ENCODE data around the gene SNAPIN. TPM values are rescaled to one million over a fixed set of nuclear protein-coding genes. Genes with fewer than 3 reads are reported as not detected.

Gene SNAPIN
- polyA plus RNA-seq, 1 donor (not counting 4 experiments of a cell fraction or from before 2014, with no cell fraction given) = 49.4 TPM

DNA sequence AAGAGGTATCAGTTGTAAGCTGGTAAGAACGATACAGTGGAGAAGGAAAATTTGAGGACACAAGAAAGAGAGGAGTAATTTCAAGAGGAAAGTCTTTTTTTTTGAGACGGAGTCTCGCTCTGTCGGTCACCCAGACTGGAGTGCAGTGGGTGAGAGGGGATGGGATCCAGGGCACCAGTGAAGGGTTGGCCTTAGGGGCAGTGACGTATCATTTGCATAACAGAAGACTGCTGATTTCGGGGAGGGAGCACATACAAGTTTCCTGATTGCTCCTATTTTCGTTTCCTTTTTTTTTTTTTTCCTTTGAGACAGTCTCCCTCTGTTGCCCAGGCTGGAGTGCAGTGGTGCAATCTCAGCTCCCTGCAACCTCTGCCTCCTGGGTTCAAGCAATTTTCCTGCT is 35.4 kb upstream of the SNAPIN start:
- dilution Hi-C loops (cut with MboI; ENCODE audit: extremely low pct_ligation_motif_present, low sequenced_read_pairs) = no loop called here
- peaks cover 19% of the 10 kb centered on the region for H3K4me1 ChIP-seq (ENCODE audit: control insufficient read depth, extremely low read depth, insufficient read depth, low read length)
- no peak overlapping the region for H2AFZ ChIP-seq (ENCODE audit: control insufficient read depth, low read length)
- no peak overlapping the region for H3K9ac ChIP-seq (ENCODE audit: control insufficient read depth, extremely low read depth, insufficient read depth, low read length)
- H3K9me3 ChIP-seq (ENCODE audit: control insufficient read depth, low read depth, low read length) = no peaks in the 10 kb centered on the region
- H3K27me3 ChIP-seq (ENCODE audit: control insufficient read depth, extremely low read depth, insufficient read depth, low read length) = no peaks in the 10 kb centered on the region
- H3K27ac ChIP-seq (ENCODE audit: control insufficient read depth, insufficient read depth, low read length) = no peak overlapping the region
- H3K4me2 ChIP-seq (ENCODE audit: control insufficient read depth, extremely low read depth, insufficient read depth, low read depth, low read length) = no peak overlapping the region
- no peak for DNase-seq (ENCODE audit: low read depth, low spot score)
- FAIRE-seq = no peak
- H4K20me1 ChIP-seq (ENCODE audit: control insufficient read depth, extremely low read depth, insufficient read depth, low read length) = no peaks in the 10 kb centered on the region
- no peak overlapping the region for H3K4me3 ChIP-seq (ENCODE audit: control insufficient read depth in 2 of 3, extremely low read depth in 1 of 3, insufficient read depth in 2 of 3, low read depth in 1 of 3, low read length in 3 of 3)
- no peak for TF ChIP-seq EZH2 (IDR thresholded peaks at IDR 0.05; ENCODE audit: low read length)
- TF ChIP-seq, protein P1, sequence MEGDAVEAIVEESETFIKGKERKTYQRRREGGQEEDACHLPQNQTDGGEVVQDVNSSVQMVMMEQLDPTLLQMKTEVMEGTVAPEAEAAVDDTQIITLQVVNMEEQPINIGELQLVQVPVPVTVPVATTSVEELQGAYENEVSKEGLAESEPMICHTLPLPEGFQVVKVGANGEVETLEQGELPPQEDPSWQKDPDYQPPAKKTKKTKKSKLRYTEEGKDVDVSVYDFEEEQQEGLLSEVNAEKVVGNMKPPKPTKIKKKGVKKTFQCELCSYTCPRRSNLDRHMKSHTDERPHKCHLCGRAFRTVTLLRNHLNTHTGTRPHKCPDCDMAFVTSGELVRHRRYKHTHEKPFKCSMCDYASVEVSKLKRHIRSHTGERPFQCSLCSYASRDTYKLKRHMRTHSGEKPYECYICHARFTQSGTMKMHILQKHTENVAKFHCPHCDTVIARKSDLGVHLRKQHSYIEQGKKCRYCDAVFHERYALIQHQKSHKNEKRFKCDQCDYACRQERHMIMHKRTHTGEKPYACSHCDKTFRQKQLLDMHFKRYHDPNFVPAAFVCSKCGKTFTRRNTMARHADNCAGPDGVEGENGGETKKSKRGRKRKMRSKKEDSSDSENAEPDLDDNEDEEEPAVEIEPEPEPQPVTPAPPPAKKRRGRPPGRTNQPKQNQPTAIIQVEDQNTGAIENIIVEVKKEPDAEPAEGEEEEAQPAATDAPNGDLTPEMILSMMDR (optimal IDR thresholded peaks at IDR 0.05 in 1 of 3, IDR thresholded peaks at IDR 0.05 in 1 of 3, conservative IDR thresholded peaks at IDR 0.05 in 1 of 3; ENCODE audit: extremely low read depth in 1 of 3, insufficient read depth in 2 of 3, low read length in 3 of 3) = no peak
- H3K79me2 ChIP-seq (ENCODE audit: control insufficient read depth, insufficient read depth, low read length) = peaks cover 17% of the 10 kb centered on the region
- H3K36me3 ChIP-seq (ENCODE audit: control insufficient read depth in 2 of 2, extremely low read depth in 1 of 2, insufficient read depth in 2 of 2, low read length in 2 of 2) = peaks cover 13 to 28% of the 10 kb centered on the region in 2 experiments
- peaks cover 6% of the 10 kb centered on the region for H3K9me1 ChIP-seq (ENCODE audit: control insufficient read depth, extremely low read depth, insufficient read depth, low read length)

DNA sequence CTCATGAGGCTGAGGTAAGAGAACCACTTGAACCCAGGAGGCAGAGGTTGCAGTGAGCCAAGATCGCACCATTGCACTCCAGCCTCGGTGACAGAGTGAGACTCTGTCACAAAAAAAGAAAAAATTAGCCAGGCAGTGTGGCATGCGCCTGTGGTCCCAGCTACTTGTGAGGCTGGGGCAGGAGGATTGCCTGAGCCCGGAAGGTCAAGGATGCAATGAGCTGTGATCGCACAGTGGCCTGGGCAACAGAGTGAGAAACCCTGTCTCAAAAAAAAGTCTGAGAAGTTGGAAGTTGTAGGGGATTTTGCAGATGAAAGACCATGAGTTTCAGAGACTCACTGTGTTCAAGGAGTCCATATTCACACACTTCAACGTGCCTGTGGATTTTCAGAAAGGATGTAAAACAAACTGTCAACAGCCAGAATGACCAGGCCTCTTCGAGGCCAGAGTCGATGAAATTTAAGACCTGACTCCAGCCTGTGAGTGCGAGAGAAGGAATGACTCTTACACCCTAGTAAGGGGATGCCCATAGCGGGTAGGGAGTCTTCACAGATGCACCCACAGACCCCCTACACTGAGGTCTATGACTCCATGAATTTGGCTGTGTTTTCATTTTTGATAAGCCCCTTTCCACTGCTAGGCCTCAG is 33.4 kb upstream of the SNAPIN start:
- no peak overlapping the region for H3K27ac ChIP-seq (ENCODE audit: control insufficient read depth, insufficient read depth, low read length)
- H3K36me3 ChIP-seq (ENCODE audit: control insufficient read depth in 2 of 2, extremely low read depth in 1 of 2, insufficient read depth in 2 of 2, low read length in 2 of 2) = peaks cover 11 to 22% of the 10 kb centered on the region in 2 experiments
- no peak overlapping the region for H3K4me3 ChIP-seq (ENCODE audit: control insufficient read depth in 2 of 3, extremely low read depth in 1 of 3, insufficient read depth in 2 of 3, low read depth in 1 of 3, low read length in 3 of 3)

More for the DNA sequence above, 33.4 kb upstream of the SNAPIN start:
- no peak for FAIRE-seq
- Histone ChIP-seq H3K27me3 (ENCODE audit: control insufficient read depth, extremely low read depth, insufficient read depth, low read length) (no peaks in the 10 kb centered on the region), H3K9ac (ENCODE audit: control insufficient read depth, extremely low read depth, insufficient read depth, low read length) (no peak overlapping the region), H3K9me1 (ENCODE audit: control insufficient read depth, extremely low read depth, insufficient read depth, low read length) (peaks cover 6% of the 10 kb centered on the region), H4K20me1 (ENCODE audit: control insufficient read depth, extremely low read depth, insufficient read depth, low read length) (no peaks in the 10 kb centered on the region), H3K9me3 (ENCODE audit: control insufficient read depth, low read depth, low read length) (no peaks in the 10 kb centered on the region), H3K4me2 (ENCODE audit: control insufficient read depth, extremely low read depth, insufficient read depth, low read depth, low read length) (no peak overlapping the region), H3K4me1 (ENCODE audit: control insufficient read depth, extremely low read depth, insufficient read depth, low read length) (peaks cover 19% of the 10 kb centered on the region), H3K79me2 (ENCODE audit: control insufficient read depth, insufficient read depth, low read length) (peaks cover 17% of the 10 kb centered on the region), H2AFZ (ENCODE audit: control insufficient read depth, low read length) (no peak overlapping the region)
- no peak for TF ChIP-seq EZH2 (IDR thresholded peaks at IDR 0.05; ENCODE audit: low read length)
- TF ChIP-seq, protein P1 (optimal IDR thresholded peaks at IDR 0.05 in 1 of 3, IDR thresholded peaks at IDR 0.05 in 1 of 3, conservative IDR thresholded peaks at IDR 0.05 in 1 of 3; ENCODE audit: extremely low read depth in 1 of 3, insufficient read depth in 2 of 3, low read length in 3 of 3) = no peak
- dilution Hi-C loops (cut with MboI; ENCODE audit: extremely low pct_ligation_motif_present, low sequenced_read_pairs) = no loop called here
- DNase-seq (ENCODE audit: low read depth, low spot score) = no peak

All from keratinocyte (primary cell).